Thyroid gland (tissue), 4 donors: ENCODE data around the gene FAXDC2.

Experiments
- POLR2A ChIP-seq, 2 donors: fragments of 450-650 bp; IDR thresholded peaks; one replicate each; pipeline ENCODE4 v1.6.1; 2017; ENCODE audit warnings: antibody characterized with exemption in 2 of 2, mild to moderate bottlenecking in 2 of 2, moderate library complexity in 1 of 2
- TF ChIP-seq, protein P1 (sequence below), 6 experiments: fragments of 200-600 bp in 3 of 6; fragments of 450-650 bp in 3 of 6; sonication (generic) in 3 of 6; IDR thresholded peaks; one replicate each; pipeline ENCODE4 v1.5.1; 2016 to 2019; ENCODE audit warnings: antibody characterized with exemption in 6 of 6, mild to moderate bottlenecking in 2 of 6, inconsistent platforms in 1 of 6, moderate library complexity in 1 of 6

DNA sequence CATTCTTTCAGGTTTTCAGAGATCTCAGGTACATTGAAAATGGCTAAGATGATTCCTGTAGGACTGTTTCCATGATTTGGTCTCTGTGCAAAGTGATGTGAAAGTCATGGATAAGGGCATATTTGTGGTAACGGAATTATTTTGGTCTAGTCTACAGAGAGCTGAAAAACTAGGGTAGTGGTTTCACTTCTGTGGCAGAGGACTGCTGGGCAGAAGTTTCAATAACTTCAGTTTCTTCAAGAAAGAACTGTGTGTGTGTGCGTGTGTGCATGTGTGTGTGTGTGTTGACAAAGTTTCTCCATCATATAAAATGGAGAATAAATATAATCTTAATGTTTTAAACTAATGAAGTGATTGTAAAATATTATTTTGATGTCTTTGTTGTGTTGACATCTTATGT is 12.4 kb upstream of the FAXDC2 start:
- TF ChIP-seq POLR2A (IDR thresholded peaks at IDR 0.05), result no peak
- TF ChIP-seq, protein P1, sequence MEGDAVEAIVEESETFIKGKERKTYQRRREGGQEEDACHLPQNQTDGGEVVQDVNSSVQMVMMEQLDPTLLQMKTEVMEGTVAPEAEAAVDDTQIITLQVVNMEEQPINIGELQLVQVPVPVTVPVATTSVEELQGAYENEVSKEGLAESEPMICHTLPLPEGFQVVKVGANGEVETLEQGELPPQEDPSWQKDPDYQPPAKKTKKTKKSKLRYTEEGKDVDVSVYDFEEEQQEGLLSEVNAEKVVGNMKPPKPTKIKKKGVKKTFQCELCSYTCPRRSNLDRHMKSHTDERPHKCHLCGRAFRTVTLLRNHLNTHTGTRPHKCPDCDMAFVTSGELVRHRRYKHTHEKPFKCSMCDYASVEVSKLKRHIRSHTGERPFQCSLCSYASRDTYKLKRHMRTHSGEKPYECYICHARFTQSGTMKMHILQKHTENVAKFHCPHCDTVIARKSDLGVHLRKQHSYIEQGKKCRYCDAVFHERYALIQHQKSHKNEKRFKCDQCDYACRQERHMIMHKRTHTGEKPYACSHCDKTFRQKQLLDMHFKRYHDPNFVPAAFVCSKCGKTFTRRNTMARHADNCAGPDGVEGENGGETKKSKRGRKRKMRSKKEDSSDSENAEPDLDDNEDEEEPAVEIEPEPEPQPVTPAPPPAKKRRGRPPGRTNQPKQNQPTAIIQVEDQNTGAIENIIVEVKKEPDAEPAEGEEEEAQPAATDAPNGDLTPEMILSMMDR (IDR thresholded peaks at IDR 0.05), result no peak
